ENCODE data around the gene F12.

GRCh38 chr5:177367981-177368868 lies 41.1 kb downstream of the F12 start:
- TF ChIP-seq CTCF (IDR thresholded peaks at IDR 0.05) (no peak), POLR2AphosphoS5 (IDR thresholded peaks at IDR 0.05) (no peak), POLR2A (IDR thresholded peaks at IDR 0.05) (no peak), EP300 (IDR thresholded peaks at IDR 0.05; ENCODE audit: low read depth) (no peak)

Data from transverse colon (tissue), 4 donors.